Measurements from ENCODE around the gene ABHD17A. TPM values are rescaled to one million over a fixed set of nuclear protein-coding genes. Genes with fewer than 3 reads are reported as not detected.
A peak's percentile ranks its signal among the peaks of the same experiment; 100 is the strongest.

ABHD17A gene
- polyA plus RNA-seq, 1 of the 3 experiments (the other 2 are of a cell fraction), result 61.1 TPM

DNA sequence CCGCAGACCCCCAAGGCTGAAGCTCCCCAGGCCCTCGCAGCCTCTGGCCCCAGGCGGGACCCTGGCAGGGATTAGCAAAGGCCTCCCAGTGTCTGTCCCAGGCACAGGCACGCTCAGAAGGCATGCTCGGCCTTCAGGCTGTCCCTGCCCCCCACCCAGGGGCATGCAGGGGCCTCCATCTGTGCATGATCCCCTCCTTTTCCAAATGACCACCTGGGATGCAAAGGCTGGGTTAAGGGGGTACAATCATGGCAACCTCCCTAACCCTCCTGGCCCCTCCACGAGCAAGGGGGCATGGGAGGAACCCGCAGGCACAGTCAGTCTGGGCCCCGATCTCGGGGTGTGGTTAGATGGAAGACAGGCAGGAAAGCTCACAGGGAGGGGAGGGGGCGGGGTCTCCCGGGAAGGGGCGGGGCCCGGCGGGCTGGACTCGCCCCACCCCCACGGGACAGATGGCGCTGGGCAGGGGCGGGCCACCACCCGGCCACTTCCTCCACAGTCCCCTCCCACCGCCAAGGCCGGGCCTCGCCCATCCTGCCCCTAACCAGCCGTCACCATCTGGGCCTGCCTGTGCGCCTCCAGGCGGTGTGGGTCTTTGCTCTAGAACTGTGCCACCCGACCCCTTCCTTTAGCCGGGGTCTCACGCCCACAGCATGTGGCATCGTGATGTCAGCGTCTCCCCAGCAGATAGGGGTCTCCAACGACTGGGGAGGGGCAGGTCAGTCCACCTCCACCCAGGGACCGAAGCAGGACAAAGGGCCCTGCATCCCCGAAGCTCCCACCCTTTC lies 30.1 kb downstream of the ABHD17A start:
- CTCF ChIA-PET, result interaction anchor here (0.6 to 2.4 kb wide), 6 partner anchors 10 to 885 kb away, joined by 3 to 15 read pairs (median 3); no protein-coding TSS in a partner anchor
- no peaks in the 10 kb centered on the region for H3K9me2 ChIP-seq
- peaks cover 94% of the 10 kb centered on the region for H3K79me2 ChIP-seq (ENCODE audit: insufficient read depth)
- POLR2A ChIA-PET, result interaction anchor here (1.0 kb wide), 1 partner anchor 9 kb away, joined by 3 read pairs; no protein-coding TSS in a partner anchor
- H3K27me3 ChIP-seq (ENCODE audit: insufficient read depth), result no peaks in the 10 kb centered on the region
- 23% methylated on average over 26 of the region's 33 CpGs for WGBS (ENCODE audit: low lambda C conversion rate)
- H3K27ac ChIP-seq (ENCODE audit: low read depth in 2 of 2, low read length in 1 of 2), result peak overlapping the region; percentile 46 to 87
- H3K9me3 ChIP-seq, result no peaks in the 10 kb centered on the region
- peak; percentile 99 for DNase-seq
- H2AFZ ChIP-seq (ENCODE audit: low read depth), result no peak overlapping the region
- peaks cover 25 to 49% of the 10 kb centered on the region in 2 experiments; a peak in 3 of 4 replicates for H3K4me1 ChIP-seq (ENCODE audit: control insufficient read depth in 1 of 2, insufficient read depth in 2 of 2, low read depth in 1 of 2, low read length in 1 of 2)
- peak overlapping the region in 1 of 2 experiments; percentile 27; a peak in 2 of 4 replicates for H3K4me3 ChIP-seq (ENCODE audit: low read depth in 2 of 2, low read length in 1 of 2)
- H3F3A ChIP-seq (replicated peaks; ENCODE audit: insufficient read depth), result peaks cover 15% of the 10 kb centered on the region
- H3K9ac ChIP-seq, result peak overlapping the region; percentile 47; the same call in 1 of the 2 replicates
- TF ChIP-seq CHD2 (IDR thresholded peaks at IDR 0.05; ENCODE audit: low read length, partially characterized antibody), result peak; percentile 11
- peak; percentile 17; the same call in 1 of the 2 replicates for TF ChIP-seq MXI1 (IDR thresholded peaks at IDR 0.05; ENCODE audit: low read depth, low read length)
- TF ChIP-seq GATA2 (CRISPR knock-in tag; IDR thresholded peaks at IDR 0.05), result no peak
- H3K4me2 ChIP-seq, result peak overlapping the region; percentile 73
- peaks cover 97% of the 10 kb centered on the region for H4K20me1 ChIP-seq (ENCODE audit: insufficient read depth)
- H3K36me3 ChIP-seq (replicated peaks in 1 of 2; ENCODE audit: control insufficient read depth in 1 of 2, insufficient read depth in 2 of 2, low read length in 1 of 2), result peaks cover 0 to 3% of the 10 kb centered on the region in 2 experiments

DNA sequence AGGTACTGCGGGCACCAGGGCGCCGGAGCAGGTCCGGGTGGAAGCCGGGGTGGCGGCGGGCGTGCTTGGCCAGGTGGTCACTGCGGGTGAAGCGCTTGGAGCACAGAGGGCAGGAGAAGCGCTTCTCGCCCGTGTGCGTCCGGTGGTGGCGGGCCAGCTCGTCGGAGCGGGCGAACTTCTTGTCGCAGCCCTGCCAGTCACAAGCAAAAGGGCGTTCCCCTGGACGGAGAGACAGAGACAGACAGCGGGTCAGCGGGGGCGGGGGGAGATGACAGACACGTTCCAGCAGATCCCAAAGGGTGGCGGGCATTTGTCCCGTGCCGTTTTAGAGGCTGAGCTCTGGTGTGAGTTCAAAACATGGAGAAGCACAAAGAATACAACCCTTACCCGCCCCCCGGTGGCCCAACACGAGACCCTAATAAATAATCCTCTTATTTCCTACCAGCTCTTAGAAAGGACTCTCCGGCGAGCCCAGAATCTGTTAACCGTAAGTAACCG lies 30.7 kb downstream of the ABHD17A start:
- no peak overlapping the region for H2AFZ ChIP-seq (ENCODE audit: low read depth)
- no peaks in the 10 kb centered on the region for H3K9me2 ChIP-seq
- H3K4me3 ChIP-seq (ENCODE audit: low read depth in 2 of 2, low read length in 1 of 2), result no peak overlapping the region
- TF ChIP-seq GATA2 (CRISPR knock-in tag; IDR thresholded peaks at IDR 0.05) (no peak), EZH2phosphoT487 (IDR thresholded peaks at IDR 0.05; ENCODE audit: borderline replicate concordance, low read depth) (no peak), TAF1 (IDR thresholded peaks at IDR 0.05; ENCODE audit: borderline replicate concordance, low read depth, low read length) (no peak), FOSL2 (IDR thresholded peaks at IDR 0.05; ENCODE audit: borderline replicate concordance, low read depth) (no peak), GABPA (IDR thresholded peaks at IDR 0.05; ENCODE audit: low read depth) (no peak), RAD21 (IDR thresholded peaks at IDR 0.05; ENCODE audit: low read length) (no peak), RXRA (IDR thresholded peaks at IDR 0.05; ENCODE audit: borderline replicate concordance, low read depth) (no peak), MEF2A (IDR thresholded peaks at IDR 0.05; ENCODE audit: borderline replicate concordance, low read depth) (no peak), POLR2AphosphoS5 (IDR thresholded peaks at IDR 0.05; ENCODE audit: low read depth, low read length) (no peak), JUND (IDR thresholded peaks at IDR 0.05) (no peak), ELF1 (IDR thresholded peaks at IDR 0.05) (no peak), EP300 (IDR thresholded peaks at IDR 0.05; ENCODE audit: borderline replicate concordance in 1 of 2, low read depth in 1 of 2, low read length in 1 of 2) (no peak), SMC3 (IDR thresholded peaks at IDR 0.05; ENCODE audit: low read depth, low read length) (no peak), TEAD4 (IDR thresholded peaks at IDR 0.05; ENCODE audit: borderline replicate concordance, insufficient read depth) (no peak), FOXM1 (IDR thresholded peaks at IDR 0.05; ENCODE audit: low read depth) (no peak)
- TF ChIP-seq, protein P1, sequence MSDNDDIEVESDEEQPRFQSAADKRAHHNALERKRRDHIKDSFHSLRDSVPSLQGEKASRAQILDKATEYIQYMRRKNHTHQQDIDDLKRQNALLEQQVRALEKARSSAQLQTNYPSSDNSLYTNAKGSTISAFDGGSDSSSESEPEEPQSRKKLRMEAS (IDR thresholded peaks at IDR 0.05; ENCODE audit: low read depth), result no peak
- TF ChIP-seq, protein P2, sequence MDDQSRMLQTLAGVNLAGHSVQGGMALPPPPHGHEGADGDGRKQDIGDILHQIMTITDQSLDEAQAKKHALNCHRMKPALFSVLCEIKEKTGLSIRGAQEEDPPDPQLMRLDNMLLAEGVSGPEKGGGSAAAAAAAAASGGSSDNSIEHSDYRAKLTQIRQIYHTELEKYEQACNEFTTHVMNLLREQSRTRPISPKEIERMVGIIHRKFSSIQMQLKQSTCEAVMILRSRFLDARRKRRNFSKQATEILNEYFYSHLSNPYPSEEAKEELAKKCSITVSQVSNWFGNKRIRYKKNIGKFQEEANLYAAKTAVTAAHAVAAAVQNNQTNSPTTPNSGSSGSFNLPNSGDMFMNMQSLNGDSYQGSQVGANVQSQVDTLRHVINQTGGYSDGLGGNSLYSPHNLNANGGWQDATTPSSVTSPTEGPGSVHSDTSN (IDR thresholded peaks at IDR 0.05), result no peak
- TF ChIP-seq, protein P3, sequence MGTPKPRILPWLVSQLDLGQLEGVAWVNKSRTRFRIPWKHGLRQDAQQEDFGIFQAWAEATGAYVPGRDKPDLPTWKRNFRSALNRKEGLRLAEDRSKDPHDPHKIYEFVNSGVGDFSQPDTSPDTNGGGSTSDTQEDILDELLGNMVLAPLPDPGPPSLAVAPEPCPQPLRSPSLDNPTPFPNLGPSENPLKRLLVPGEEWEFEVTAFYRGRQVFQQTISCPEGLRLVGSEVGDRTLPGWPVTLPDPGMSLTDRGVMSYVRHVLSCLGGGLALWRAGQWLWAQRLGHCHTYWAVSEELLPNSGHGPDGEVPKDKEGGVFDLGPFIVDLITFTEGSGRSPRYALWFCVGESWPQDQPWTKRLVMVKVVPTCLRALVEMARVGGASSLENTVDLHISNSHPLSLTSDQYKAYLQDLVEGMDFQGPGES (IDR thresholded peaks at IDR 0.05; ENCODE audit: low read depth, low read length), result no peak
- TF ChIP-seq, protein P4, sequence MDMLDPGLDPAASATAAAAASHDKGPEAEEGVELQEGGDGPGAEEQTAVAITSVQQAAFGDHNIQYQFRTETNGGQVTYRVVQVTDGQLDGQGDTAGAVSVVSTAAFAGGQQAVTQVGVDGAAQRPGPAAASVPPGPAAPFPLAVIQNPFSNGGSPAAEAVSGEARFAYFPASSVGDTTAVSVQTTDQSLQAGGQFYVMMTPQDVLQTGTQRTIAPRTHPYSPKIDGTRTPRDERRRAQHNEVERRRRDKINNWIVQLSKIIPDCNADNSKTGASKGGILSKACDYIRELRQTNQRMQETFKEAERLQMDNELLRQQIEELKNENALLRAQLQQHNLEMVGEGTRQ (IDR thresholded peaks at IDR 0.05; ENCODE audit: borderline replicate concordance, low read depth, low read length), result no peak
- H3K4me1 ChIP-seq (ENCODE audit: control insufficient read depth in 1 of 2, insufficient read depth in 2 of 2, low read depth in 1 of 2, low read length in 1 of 2), result peaks cover 23 to 43% of the 10 kb centered on the region in 2 experiments; a peak in 3 of 4 replicates
- peaks cover 88% of the 10 kb centered on the region for H3K79me2 ChIP-seq (ENCODE audit: insufficient read depth)
- no peak overlapping the region for H3K9ac ChIP-seq
- peaks cover 1 to 3% of the 10 kb centered on the region in 2 experiments for H3K36me3 ChIP-seq (replicated peaks in 1 of 2; ENCODE audit: control insufficient read depth in 1 of 2, insufficient read depth in 2 of 2, low read length in 1 of 2)
- H3K27me3 ChIP-seq (ENCODE audit: insufficient read depth), result no peaks in the 10 kb centered on the region
- CTCF ChIA-PET, result interaction anchor here (1.3 to 2.4 kb wide), 3 partner anchors 12 to 22 kb away, joined by 3 to 15 read pairs (median 6); no protein-coding TSS in a partner anchor
- POLR2A ChIA-PET, result interaction anchor here (1.0 kb wide), 1 partner anchor 10 kb away, joined by 3 read pairs; no protein-coding TSS in a partner anchor
- H3K27ac ChIP-seq (ENCODE audit: low read depth in 2 of 2, low read length in 1 of 2), result peak overlapping the region; percentile 35 to 85; a peak in 3 of 4 replicates
- DNase-seq, result no peak
- no peaks in the 10 kb centered on the region for H3K9me3 ChIP-seq
- H3K4me2 ChIP-seq, result peak overlapping the region; percentile 73
- peaks cover 96% of the 10 kb centered on the region for H4K20me1 ChIP-seq (ENCODE audit: insufficient read depth)
- 90% methylated on average over 29 of the region's 37 CpGs for WGBS (ENCODE audit: low lambda C conversion rate)
- peaks cover 22% of the 10 kb centered on the region for H3F3A ChIP-seq (replicated peaks; ENCODE audit: insufficient read depth)
